Testis (tissue), 2 donors: Measurements from ENCODE around the gene C9orf50.

Experiments used
- CTCF ChIP-seq, 3 experiments: fragments of 450-650 bp in 2 of 3; fragments of 200-600 bp in 1 of 3; sonication (generic) in 1 of 3; IDR thresholded peaks; one replicate each; pipeline ENCODE4 v1.5.1; 2016 to 2019; ENCODE audit warnings: antibody characterized with exemption in 3 of 3, mild to moderate bottlenecking in 2 of 3, moderate library complexity in 1 of 3
- POLR2A ChIP-seq: fragments of 450-650 bp; IDR thresholded peaks from one replicate; pipeline ENCODE4 v1.6.1; 2017; ENCODE audit warnings: antibody characterized with exemption, mild to moderate bottlenecking, moderate library complexity

- no peak for TF ChIP-seq CTCF (IDR thresholded peaks at IDR 0.05)
- TF ChIP-seq POLR2A: no peak
These were observed 19.7 kb downstream of the C9orf50 start for GRCh38 chr9:129601082-129601674.
